NCI-H446 (cell line): Measurements from ENCODE around the gene HMCES.
"Not testable (repeated sequence)": the region's sequence is repeated elsewhere in the genome, so short reads cannot be mapped to it uniquely, and the experiment has no call there.

Source experiments
- DNase-seq, 2 experiments: peaks; one replicate each; lab custom pipeline; 2025; lab: John Stamatoyannopoulos, UW

Gene HMCES

GRCh38 chr3:129320825-129321487 lies 42.3 kb downstream of the HMCES start:
- no peak for DNase-seq

- DNase-seq = no peak
These were observed 43.2 kb downstream of the HMCES start for GRCh38 chr3:129321887-129322286.

GRCh38 chr3:129323651-129324294 lies 45.1 kb downstream of the HMCES start:
- DNase-seq = no peak

- DNase-seq = no peak
These were observed 46.2 kb downstream of the HMCES start for GRCh38 chr3:129324855-129325254.

GRCh38 chr3:129325383-129325782 lies 46.7 kb downstream of the HMCES start:
- DNase-seq = no peak

- DNase-seq = no peak
These were observed 47.5 kb downstream of the HMCES start for GRCh38 chr3:129326138-129326537.

GRCh38 chr3:129326595-129326994 lies 47.9 kb downstream of the HMCES start:
- no peak for DNase-seq

- DNase-seq = no peak
These were observed 48.8 kb downstream of the HMCES start for GRCh38 chr3:129327510-129327909.

GRCh38 chr3:129329858-129330257 lies 51.2 kb downstream of the HMCES start:
- no peak for DNase-seq

- DNase-seq = no peak
These were observed 51.7 kb downstream of the HMCES start for GRCh38 chr3:129330409-129330808.

GRCh38 chr3:129333891-129334290 lies 55.2 kb downstream of the HMCES start:
- no peak for DNase-seq

- no peak for DNase-seq
These were observed 57.5 kb downstream of the HMCES start for GRCh38 chr3:129336093-129336706.

- DNase-seq = not testable (repeated sequence)
These were observed 59.0 kb downstream of the HMCES start for GRCh38 chr3:129337719-129338118.

- not testable (repeated sequence) for DNase-seq
These were observed 60.5 kb downstream of the HMCES start for GRCh38 chr3:129339186-129339585.

GRCh38 chr3:129339833-129340232 lies 61.2 kb downstream of the HMCES start:
- DNase-seq = not testable (repeated sequence)

GRCh38 chr3:129341331-129342141 lies 62.9 kb downstream of the HMCES start:
- no peak for DNase-seq

- DNase-seq = no peak
These were observed 65.1 kb downstream of the HMCES start for GRCh38 chr3:129343643-129344360.

GRCh38 chr3:129344540-129345220 lies 66.0 kb downstream of the HMCES start:
- DNase-seq = no peak

- no peak for DNase-seq
These were observed 66.6 kb downstream of the HMCES start for GRCh38 chr3:129345281-129345680.

- no peak for DNase-seq
These were observed 67.3 kb downstream of the HMCES start for GRCh38 chr3:129345971-129346370.
